Astrocyte (in vitro differentiated cells and primary cell): ENCODE data around the gene TCEAL1. TPM values are rescaled to one million over a fixed set of nuclear protein-coding genes. Genes with fewer than 3 reads are reported as not detected.
A peak's percentile ranks its signal among the peaks of the same experiment; 100 is the strongest.
"Not testable (repeated sequence)": the region's sequence is repeated elsewhere in the genome, so short reads cannot be mapped to it uniquely, and the experiment has no call there.

Experiments used
- DNase-seq: peaks from one replicate; pipeline ENCODE4 v3.0.0-alpha.2; 2010; ENCODE audit warnings: low read depth
- FAIRE-seq: peaks from 2 replicates; lab custom pipeline; 2011; peaks lifted over from hg19 to GRCh38; lab: Jason Lieb, UNC
- H2AFZ ChIP-seq: 2 replicates; pipeline ENCODE4 v1.6.0; 2012; ENCODE audit warnings: low read depth, low read length, inconsistent platforms
- H3K27ac ChIP-seq: 2 replicates; pipeline ENCODE4 v1.5.1; 2011; ENCODE audit warnings: low read depth, low read length, inconsistent platforms
- H3K27me3 ChIP-seq: 2 replicates; pipeline ENCODE4 v1.6.0; 2011; ENCODE audit warnings: low read length, inconsistent platforms; ENCODE audit not compliant: insufficient read depth
- H3K36me3 ChIP-seq: 2 replicates; pipeline ENCODE4 v1.5.1; 2011; ENCODE audit warnings: low read length, inconsistent platforms; ENCODE audit not compliant: insufficient read depth
- H3K4me1 ChIP-seq: 2 replicates; pipeline ENCODE4 v1.5.1; 2011; ENCODE audit warnings: low read length, inconsistent platforms; ENCODE audit not compliant: insufficient read depth
- H3K4me2 ChIP-seq: 2 replicates; pipeline ENCODE4 v1.6.0; 2012; ENCODE audit warnings: low read length, inconsistent platforms
- H3K4me3 ChIP-seq: 2 replicates; pipeline ENCODE4 v1.5.1; 2011; ENCODE audit warnings: low read depth, mild to moderate bottlenecking, low read length, inconsistent platforms; ENCODE audit not compliant: insufficient read depth
- H3K79me2 ChIP-seq: 2 replicates; pipeline ENCODE4 v1.6.0; 2012; ENCODE audit warnings: mild to moderate bottlenecking, low read length, inconsistent platforms; ENCODE audit not compliant: insufficient read depth
- H3K9ac ChIP-seq: 2 replicates; pipeline ENCODE4 v1.6.0; 2012; ENCODE audit warnings: mild to moderate bottlenecking, low read length, inconsistent platforms
- H3K9me3 ChIP-seq: 2 replicates; pipeline ENCODE4 v1.5.1; 2012; ENCODE audit warnings: low read depth, mild to moderate bottlenecking, low read length, inconsistent platforms; ENCODE audit not compliant: insufficient read depth
- H4K20me1 ChIP-seq: 2 replicates; pipeline ENCODE4 v1.6.0; 2012; ENCODE audit warnings: low read length, inconsistent platforms; ENCODE audit not compliant: insufficient read depth
- H3K27ac Mint-ChIP-seq: one replicate; pipeline ENCODE4 v1.8.0; 2021; ENCODE audit warnings: mild to moderate bottlenecking, mixed read lengths; ENCODE audit not compliant: unreplicated experiment
- H3K27me3 Mint-ChIP-seq: one replicate; pipeline ENCODE4 v1.8.0; 2021; ENCODE audit warnings: low read depth, mixed read lengths; ENCODE audit not compliant: unreplicated experiment
- H3K36me3 Mint-ChIP-seq: one replicate; pipeline ENCODE4 v1.8.0; 2021; ENCODE audit warnings: low read depth, mixed read lengths; ENCODE audit not compliant: unreplicated experiment
- H3K4me1 Mint-ChIP-seq: one replicate; pipeline ENCODE4 v1.8.0; 2021; ENCODE audit warnings: low read depth, mixed read lengths; ENCODE audit not compliant: unreplicated experiment
- H3K4me3 Mint-ChIP-seq: one replicate; pipeline ENCODE4 v1.8.0; 2021; ENCODE audit warnings: mild to moderate bottlenecking, moderate library complexity, mixed read lengths; ENCODE audit not compliant: unreplicated experiment
- H3K9me3 Mint-ChIP-seq: one replicate; pipeline ENCODE4 v1.8.0; 2021; ENCODE audit warnings: mild to moderate bottlenecking, mixed read lengths; ENCODE audit not compliant: unreplicated experiment
- CTCF ChIP-seq: IDR thresholded peaks from 2 replicates; pipeline ENCODE4 v1.5.1; 2011; ENCODE audit warnings: low read depth, mild to moderate bottlenecking, inconsistent platforms, low read length, moderate library complexity; ENCODE audit not compliant: insufficient read depth
- EZH2 ChIP-seq: IDR thresholded peaks from 2 replicates; pipeline ENCODE4 v1.6.1; 2012; ENCODE audit warnings: mild to moderate bottlenecking, low read length, inconsistent platforms; ENCODE audit not compliant: insufficient read depth
- total RNA-seq: library from RNA; stranded (reverse); gene quantifications from 2 replicates; pipeline ENCODE4 v1.2.1, GENCODE V29; 2021

The TCEAL1 gene
- total RNA-seq, 1 donor from 2014 or later: 12.3 TPM

- H3K36me3 Mint-ChIP-seq: no peaks in the 10 kb centered on the region
- Histone ChIP-seq H3K9ac (no peak overlapping the region), H4K20me1 (no peaks in the 10 kb centered on the region), H3K4me1 (peaks cover 3% of the 10 kb centered on the region), H2AFZ (no peak overlapping the region), H3K9me3 (no peaks in the 10 kb centered on the region), H3K27ac (no peak overlapping the region), H3K4me2 (no peak overlapping the region), H3K27me3 (no peaks in the 10 kb centered on the region), H3K79me2 (peaks cover 14% of the 10 kb centered on the region), H3K36me3 (no peaks in the 10 kb centered on the region), H3K4me3 (no peak overlapping the region)
- TF ChIP-seq EZH2: no peak
- TF ChIP-seq CTCF: no peak
- H3K9me3 Mint-ChIP-seq: no peaks in the 10 kb centered on the region
- FAIRE-seq (no peak), DNase-seq (no peak)
- no peaks in the 10 kb centered on the region for H3K27me3 Mint-ChIP-seq
- no peak overlapping the region for H3K4me3 Mint-ChIP-seq
- peaks cover 8% of the 10 kb centered on the region for H3K4me1 Mint-ChIP-seq
- H3K27ac Mint-ChIP-seq: no peak overlapping the region
Observed at GRCh38 chrX:103631145-103631544, 2.4 kb downstream of the TCEAL1 start.

- Histone ChIP-seq H3K4me3 (no peak overlapping the region), H3K9me3 (no peaks in the 10 kb centered on the region), H3K27ac (no peak overlapping the region), H3K79me2 (no peaks in the 10 kb centered on the region), H3K27me3 (no peaks in the 10 kb centered on the region), H3K36me3 (no peaks in the 10 kb centered on the region), H4K20me1 (no peaks in the 10 kb centered on the region), H3K9ac (no peak overlapping the region), H3K4me1 (peaks cover 19% of the 10 kb centered on the region), H2AFZ (no peak overlapping the region), H3K4me2 (no peak overlapping the region)
- no peak overlapping the region for H3K27ac Mint-ChIP-seq
- FAIRE-seq: peak; percentile 77
- DNase-seq: no peak
- no peaks in the 10 kb centered on the region for H3K36me3 Mint-ChIP-seq
- H3K4me1 Mint-ChIP-seq: peaks cover 12% of the 10 kb centered on the region
- H3K27me3 Mint-ChIP-seq: no peaks in the 10 kb centered on the region
- H3K9me3 Mint-ChIP-seq: no peaks in the 10 kb centered on the region
- H3K4me3 Mint-ChIP-seq: no peak overlapping the region
- TF ChIP-seq CTCF: no peak
- TF ChIP-seq EZH2: no peak
Observed at GRCh38 chrX:103635436-103635835, 6.7 kb downstream of the TCEAL1 start.

GRCh38 chrX:103637604-103638338 is 9.0 kb downstream of the TCEAL1 start:
- Mint-ChIP-seq H3K27me3 (no peaks in the 10 kb centered on the region), H3K27ac (peak overlapping the region; percentile 34), H3K4me3 (no peak overlapping the region), H3K4me1 (peaks cover 14% of the 10 kb centered on the region), H3K9me3 (no peaks in the 10 kb centered on the region), H3K36me3 (no peaks in the 10 kb centered on the region)
- Histone ChIP-seq H3K9me3 (no peaks in the 10 kb centered on the region), H3K4me3 (no peak overlapping the region), H3K4me1 (peaks cover 24% of the 10 kb centered on the region), H3K4me2 (peak overlapping the region; percentile 54), H3K9ac (peak overlapping the region; percentile 38), H3K79me2 (no peaks in the 10 kb centered on the region), H3K27ac (peak overlapping the region; percentile 68), H3K36me3 (no peaks in the 10 kb centered on the region), H2AFZ (no peak overlapping the region), H3K27me3 (no peaks in the 10 kb centered on the region), H4K20me1 (no peaks in the 10 kb centered on the region)
- FAIRE-seq: peak; percentile 17
- TF ChIP-seq CTCF: no peak
- no peak for TF ChIP-seq EZH2
- peak; percentile 6 for DNase-seq

- not testable (repeated sequence) for H3K4me3 Mint-ChIP-seq, H3K79me2 ChIP-seq, H3K27me3 Mint-ChIP-seq, H3K27ac Mint-ChIP-seq, FAIRE-seq, H3K36me3 Mint-ChIP-seq, H4K20me1 ChIP-seq, H3K27me3 ChIP-seq, H3K36me3 ChIP-seq, H3K9me3 ChIP-seq, H3K9me3 Mint-ChIP-seq, H3K4me3 ChIP-seq
- DNase-seq: peak; percentile 4
- H3K27ac ChIP-seq: peak overlapping the region; percentile 68
- H3K4me1 Mint-ChIP-seq: peaks cover 14% of the 10 kb centered on the region
- peak overlapping the region; percentile 54 for H3K4me2 ChIP-seq
- H3K4me1 ChIP-seq: peaks cover 24% of the 10 kb centered on the region
- H3K9ac ChIP-seq: peak overlapping the region; percentile 38
- peak overlapping the region; percentile 34 for H2AFZ ChIP-seq
Observed at GRCh38 chrX:103638479-103639346, 9.9 kb downstream of the TCEAL1 start.
